ENCODE data around the gene GPR62. TPM values are rescaled to one million over a fixed set of nuclear protein-coding genes. Genes with fewer than 3 reads are reported as not detected.

The GPR62 gene
- total and polyA plus RNA-seq, 7 donors: 0.03 to 1.1 (median 0.71) TPM; not detected in 4

DNA sequence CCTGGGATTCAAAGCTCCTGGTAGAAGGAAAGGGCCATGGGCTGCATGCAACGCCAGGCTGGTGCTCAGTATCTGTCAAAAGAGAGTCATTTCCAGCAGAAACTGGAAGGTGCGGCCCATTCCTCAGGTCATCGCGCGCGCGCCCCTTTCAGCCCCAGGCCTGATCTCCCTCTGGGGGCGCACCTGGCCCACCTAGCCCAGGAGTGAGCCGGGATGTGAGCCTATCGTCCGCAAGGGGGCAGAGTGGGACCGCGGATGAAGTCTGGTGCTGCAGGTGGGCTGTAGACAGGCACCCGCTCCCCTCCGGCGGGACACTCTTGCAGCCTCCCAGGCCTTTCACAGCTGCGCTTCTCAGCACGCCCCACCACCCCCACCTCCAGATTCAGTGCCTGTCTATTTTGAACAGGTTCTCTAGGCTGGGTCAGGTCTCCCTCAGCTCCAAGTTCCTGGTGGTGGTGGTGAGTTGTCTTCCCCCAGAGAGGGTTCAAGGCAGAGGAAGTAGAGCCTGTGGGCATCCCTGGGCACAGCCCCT lies 46.3 kb downstream of the GPR62 start:
- H3K27me3 ChIP-seq: peaks cover 0 to 12% (median 0%) of the 10 kb centered on the region in 3 donors
- H3K9me3 ChIP-seq: no peaks in the 10 kb centered on the region
- TF ChIP-seq, protein P1, sequence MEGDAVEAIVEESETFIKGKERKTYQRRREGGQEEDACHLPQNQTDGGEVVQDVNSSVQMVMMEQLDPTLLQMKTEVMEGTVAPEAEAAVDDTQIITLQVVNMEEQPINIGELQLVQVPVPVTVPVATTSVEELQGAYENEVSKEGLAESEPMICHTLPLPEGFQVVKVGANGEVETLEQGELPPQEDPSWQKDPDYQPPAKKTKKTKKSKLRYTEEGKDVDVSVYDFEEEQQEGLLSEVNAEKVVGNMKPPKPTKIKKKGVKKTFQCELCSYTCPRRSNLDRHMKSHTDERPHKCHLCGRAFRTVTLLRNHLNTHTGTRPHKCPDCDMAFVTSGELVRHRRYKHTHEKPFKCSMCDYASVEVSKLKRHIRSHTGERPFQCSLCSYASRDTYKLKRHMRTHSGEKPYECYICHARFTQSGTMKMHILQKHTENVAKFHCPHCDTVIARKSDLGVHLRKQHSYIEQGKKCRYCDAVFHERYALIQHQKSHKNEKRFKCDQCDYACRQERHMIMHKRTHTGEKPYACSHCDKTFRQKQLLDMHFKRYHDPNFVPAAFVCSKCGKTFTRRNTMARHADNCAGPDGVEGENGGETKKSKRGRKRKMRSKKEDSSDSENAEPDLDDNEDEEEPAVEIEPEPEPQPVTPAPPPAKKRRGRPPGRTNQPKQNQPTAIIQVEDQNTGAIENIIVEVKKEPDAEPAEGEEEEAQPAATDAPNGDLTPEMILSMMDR (IDR thresholded peaks at IDR 0.05): peak; percentile 85 to 94 (median 92)
- no peak for TF ChIP-seq EP300 (IDR thresholded peaks at IDR 0.05)
- H3K4me3 ChIP-seq: no peak overlapping the region
- H3K36me3 ChIP-seq: no peaks in the 10 kb centered on the region
- peak; percentile 85 for DNase-seq
- intact Hi-C loops (cut with DNase I): loop anchor here (1.0 to 5.0 kb wide), 4 partner anchors 55 to 336 kb away; partner anchors contain the start of gene DUSP7
- 1 to 2% methylated on average over 18 of the region's 18 CpGs for WGBS, 2 donors
- H3K27ac ChIP-seq: no peak overlapping the region
- H3K4me1 ChIP-seq: peaks cover 0 to 19% (median 15%) of the 10 kb centered on the region in 4 donors

DNA sequence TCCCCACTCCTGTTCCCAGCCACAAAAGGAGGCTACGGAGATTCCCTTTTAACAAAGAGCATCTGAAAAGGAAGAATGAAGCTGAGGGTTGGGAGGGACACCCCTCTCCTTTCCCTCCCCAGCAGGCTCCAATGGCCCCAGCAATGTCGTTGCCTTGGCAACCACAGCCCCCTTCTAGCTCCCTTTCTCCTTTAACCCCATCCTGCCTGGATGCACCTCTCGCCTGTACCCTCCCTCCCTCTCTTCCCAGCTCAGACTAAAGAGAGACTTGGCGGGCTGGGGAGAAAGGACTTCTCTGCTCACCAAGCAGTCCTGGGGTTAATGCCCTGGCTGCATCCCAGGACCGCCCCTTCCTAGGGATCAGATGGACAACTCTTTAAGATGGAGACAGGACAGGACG lies 47.6 kb downstream of the GPR62 start:
- no peak for DNase-seq
- 78 to 83% methylated on average over 6 of the region's 6 CpGs for WGBS, 2 donors
- Histone ChIP-seq H3K27ac (no peak overlapping the region), H3K27me3 (peaks cover 0 to 12% (median 0%) of the 10 kb centered on the region in 3 donors), H3K9me3 (no peaks in the 10 kb centered on the region), H3K4me1 (peaks cover 0 to 19% (median 15%) of the 10 kb centered on the region in 4 donors), H3K36me3 (no peaks in the 10 kb centered on the region), H3K4me3 (no peak overlapping the region)
- intact Hi-C loops (cut with DNase I): loop anchor here (5.0 kb wide), 1 partner anchor 335 kb away; no protein-coding TSS in a partner anchor
- TF ChIP-seq, protein P1 (IDR thresholded peaks at IDR 0.05): no peak
- TF ChIP-seq EP300 (IDR thresholded peaks at IDR 0.05) (no peak), POLR2AphosphoS5 (IDR thresholded peaks at IDR 0.05) (no peak), POLR2A (IDR thresholded peaks at IDR 0.05) (no peak)

DNA sequence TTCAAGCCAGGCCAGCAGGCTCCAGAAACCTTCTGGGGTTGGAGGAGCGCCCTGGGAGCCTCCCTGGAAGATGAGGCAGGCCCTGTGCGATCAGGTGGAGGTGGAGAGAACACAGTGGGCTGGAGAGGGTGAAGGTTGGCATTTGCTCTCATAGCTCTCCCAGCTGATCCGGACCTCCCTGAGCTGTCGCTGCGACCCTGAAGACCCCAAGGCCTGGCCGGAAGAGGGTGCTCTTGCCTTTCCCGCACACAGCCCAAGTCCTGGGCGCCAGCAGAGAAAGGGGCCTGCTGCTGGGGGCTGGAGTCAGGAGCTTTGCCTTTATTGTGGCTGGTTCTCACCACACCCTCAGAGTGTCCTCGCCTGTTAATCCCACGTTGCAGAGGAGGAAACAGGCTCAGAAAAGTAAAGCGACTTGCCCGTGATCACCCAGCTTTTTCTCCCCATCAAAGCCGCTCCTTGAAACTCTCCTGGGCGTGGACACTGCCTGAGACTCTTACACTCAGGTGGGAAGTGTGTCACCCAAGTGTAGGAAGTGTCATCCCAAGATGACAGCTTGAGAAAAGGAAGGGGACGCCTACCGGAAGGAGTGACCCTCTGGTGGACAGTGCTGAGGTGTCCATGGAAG lies 49.1 kb downstream of the GPR62 start:
- DNase-seq: no peak
- H3K36me3 ChIP-seq: no peaks in the 10 kb centered on the region
- H3K4me1 ChIP-seq: peaks cover 0 to 19% (median 15%) of the 10 kb centered on the region in 4 donors
- no peak for TF ChIP-seq POLR2AphosphoS5 (IDR thresholded peaks at IDR 0.05)
- TF ChIP-seq EP300 (IDR thresholded peaks at IDR 0.05): no peak
- TF ChIP-seq, protein P1 (IDR thresholded peaks at IDR 0.05): peak in 3 of 4 experiments; percentile 12 to 35 (median 17)
- intact Hi-C loops (cut with DNase I): loop anchor here (5.0 kb wide), 1 partner anchor 333 kb away; no protein-coding TSS in a partner anchor
- no peaks in the 10 kb centered on the region for H3K9me3 ChIP-seq
- H3K27ac ChIP-seq: no peak overlapping the region
- WGBS, 2 donors: 58 to 61% methylated on average over 16 of the region's 16 CpGs
- no peak overlapping the region for H3K4me3 ChIP-seq
- H3K27me3 ChIP-seq: no peaks in the 10 kb centered on the region

DNA sequence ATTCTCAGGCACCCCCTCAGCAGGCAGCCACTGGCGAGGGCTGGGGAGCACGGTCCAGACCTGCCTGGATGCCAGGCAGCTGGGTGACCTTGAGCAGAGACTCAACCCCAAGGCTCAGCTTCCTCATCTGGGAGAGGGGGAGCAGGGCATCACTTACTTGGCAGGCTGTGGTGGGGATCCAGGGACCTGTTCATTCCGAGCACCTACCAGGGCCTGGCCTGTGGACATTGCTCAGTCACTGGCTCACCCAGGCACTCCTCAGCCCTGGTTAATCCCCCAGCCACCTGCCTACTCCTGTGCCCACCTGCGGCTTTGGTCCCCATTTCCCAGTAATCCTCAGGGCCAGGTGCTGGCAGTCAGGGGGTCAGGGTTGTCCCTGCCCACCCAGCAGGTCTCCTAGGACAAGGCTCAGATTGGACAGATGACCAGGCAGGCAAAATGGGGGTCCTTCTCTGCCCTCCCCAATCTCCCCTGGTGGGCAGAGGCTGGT lies 49.8 kb downstream of the GPR62 start:
- H3K9me3 ChIP-seq: no peaks in the 10 kb centered on the region
- WGBS, 2 donors: 91 to 94% methylated on average over 4 of the region's 4 CpGs
- TF ChIP-seq, protein P1 (IDR thresholded peaks at IDR 0.05): no peak
- no peaks in the 10 kb centered on the region for H3K27me3 ChIP-seq
- H3K36me3 ChIP-seq: no peaks in the 10 kb centered on the region
- peaks cover 0 to 19% (median 15%) of the 10 kb centered on the region in 4 donors for H3K4me1 ChIP-seq
- H3K27ac ChIP-seq: no peak overlapping the region
- DNase-seq: no peak
- no peak overlapping the region for H3K4me3 ChIP-seq
- intact Hi-C loops (cut with DNase I): loop anchor here (5.0 kb wide), 1 partner anchor 332 kb away; no protein-coding TSS in a partner anchor

Measured in sigmoid colon (tissue), 7 donors.